Mesenteric fat pad (tissue), 1 donor: ENCODE results near the gene RAB3A. TPM values are rescaled to one million over a fixed set of nuclear protein-coding genes. Genes with fewer than 3 reads are reported as not detected.
"Not testable (repeated sequence)": the region's sequence is repeated elsewhere in the genome, so short reads cannot be mapped to it uniquely, and the experiment has no call there.

Experiments used
- DNase-seq: peaks from one replicate; pipeline ENCODE4 v3.0.0-alpha.2; 2020; ENCODE audit warnings: low spot score
- total RNA-seq: library from RNA; stranded (reverse); fragmentation: NEBNext Ultra II Directional; extraction: Animal tissue kit (Norgen Biotek cat#: 25700); gene quantifications from one replicate; pipeline ENCODE4 v1.2.1, GENCODE V29; 2021
- donor health status: DM: yes; HTN: yes; CAD: no.

The RAB3A gene
- total RNA-seq, 1 donor from 2014 or later = 3.0 TPM

DNA sequence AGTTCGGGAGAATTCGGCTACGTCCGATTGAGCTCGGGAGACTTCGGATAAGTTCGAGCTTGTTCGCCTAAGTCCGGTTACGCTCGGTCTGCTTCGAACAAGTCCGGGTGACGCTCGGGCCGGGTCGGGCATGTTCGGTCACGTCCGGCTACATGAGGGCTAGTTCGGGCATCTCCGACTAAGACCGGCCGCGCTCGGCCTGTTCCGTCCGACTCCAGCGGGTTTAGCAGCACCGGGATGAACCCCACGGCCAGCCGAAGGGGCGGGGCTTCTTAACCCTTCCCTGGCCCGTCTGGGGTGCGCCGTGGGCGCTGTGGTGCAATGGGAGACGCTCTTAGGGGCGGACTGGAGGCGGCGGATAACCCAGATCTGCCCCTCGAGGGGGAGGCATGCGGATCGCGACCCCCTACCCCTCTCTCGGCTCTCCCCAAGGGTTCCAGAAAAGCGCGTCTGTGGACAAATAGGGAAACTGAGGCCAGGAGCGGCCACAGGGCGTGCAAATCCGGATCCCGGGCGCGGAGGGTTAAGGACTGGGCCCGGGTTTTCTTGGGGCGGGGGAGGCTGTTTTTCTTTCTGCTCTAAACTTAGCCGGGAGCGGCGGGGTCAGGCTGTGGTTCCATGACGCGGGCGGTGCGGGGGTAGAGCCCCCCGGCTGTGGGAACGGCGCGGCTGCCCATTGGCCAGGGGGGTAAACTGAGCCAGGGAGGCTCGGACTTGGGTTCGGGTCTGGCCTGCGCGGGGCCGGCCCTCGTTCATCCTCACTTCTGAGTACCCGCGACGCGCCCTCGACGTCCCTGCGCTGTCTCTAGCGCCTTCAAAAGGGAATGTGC is 20.9 kb upstream of the RAB3A start:
- peak; percentile 100 for DNase-seq

DNA sequence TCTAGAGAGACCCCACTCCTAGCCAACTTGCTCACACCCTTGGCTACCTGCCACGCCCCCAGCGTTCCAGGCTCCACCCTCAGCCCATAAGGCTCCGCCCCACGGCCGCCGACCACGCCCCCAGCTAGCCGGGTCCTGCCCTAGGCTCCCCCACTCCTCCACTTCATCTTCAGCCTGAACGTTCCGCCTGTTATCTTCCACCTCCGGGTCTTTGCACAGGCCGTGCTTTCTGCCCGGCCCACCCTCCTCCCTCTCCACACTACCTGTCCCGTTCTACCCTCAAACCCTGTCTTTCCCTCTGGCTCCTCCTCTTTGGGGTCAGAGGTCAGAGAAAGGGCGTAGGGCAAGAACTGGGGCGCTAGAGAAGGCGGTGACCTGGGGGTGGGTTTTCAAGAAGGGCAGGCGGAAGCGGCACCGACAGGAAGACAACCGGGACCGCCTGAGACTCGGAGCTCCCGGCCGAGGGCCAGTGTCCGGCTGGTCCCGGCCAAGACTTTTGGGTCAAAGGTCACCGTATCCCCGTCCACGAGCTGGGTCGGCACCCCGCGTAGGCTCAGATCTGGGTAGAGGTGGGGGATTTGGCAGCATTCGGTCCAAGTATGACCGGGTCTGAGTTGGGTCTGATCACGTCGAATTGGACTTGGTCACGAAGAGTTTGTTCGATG is 20.1 kb upstream of the RAB3A start:
- no peak for DNase-seq

DNA sequence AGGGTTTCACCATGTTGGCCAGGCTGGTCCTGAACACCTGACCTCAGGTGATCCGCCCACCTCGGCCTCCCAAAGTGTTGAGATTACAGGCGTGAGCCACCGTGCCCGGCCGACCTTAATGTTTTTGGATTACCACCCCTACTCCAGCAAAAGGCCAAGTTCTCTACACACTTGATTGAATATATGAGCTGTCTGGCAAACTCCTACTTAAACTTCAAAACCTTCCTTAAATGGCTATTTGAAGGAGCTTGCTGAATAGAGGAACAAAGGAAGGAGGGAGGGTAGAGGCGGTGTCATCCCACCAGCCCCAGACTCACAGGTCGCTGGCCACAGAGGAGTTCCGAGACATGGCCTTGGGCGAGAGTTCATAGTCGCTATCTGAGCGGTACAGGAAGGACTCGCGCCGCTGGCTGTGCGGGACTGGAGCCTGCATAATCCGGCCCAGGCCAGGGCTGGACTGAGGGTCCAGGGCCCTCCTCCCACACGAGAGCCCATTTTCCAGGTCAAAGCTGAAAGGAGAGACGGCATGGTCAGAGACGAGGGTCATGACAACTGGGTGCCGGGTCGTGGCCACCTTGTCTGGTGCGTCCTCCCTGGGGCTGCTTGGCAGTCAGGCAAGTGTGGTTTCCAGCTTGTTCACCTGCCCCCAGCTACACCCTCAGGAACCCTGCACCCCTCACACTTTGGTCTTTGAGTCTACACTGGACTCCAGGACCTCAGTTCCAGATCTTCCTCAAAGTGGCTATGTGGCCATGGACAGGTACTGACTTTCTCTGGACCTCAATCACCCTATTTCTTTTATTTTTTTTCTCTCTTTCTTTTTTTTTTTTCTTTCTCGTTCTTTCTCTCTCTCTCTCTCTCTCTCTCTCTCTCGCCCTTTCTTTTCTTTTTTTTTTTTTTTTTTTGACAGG is 18.2 kb upstream of the RAB3A start:
- no peak for DNase-seq

DNA sequence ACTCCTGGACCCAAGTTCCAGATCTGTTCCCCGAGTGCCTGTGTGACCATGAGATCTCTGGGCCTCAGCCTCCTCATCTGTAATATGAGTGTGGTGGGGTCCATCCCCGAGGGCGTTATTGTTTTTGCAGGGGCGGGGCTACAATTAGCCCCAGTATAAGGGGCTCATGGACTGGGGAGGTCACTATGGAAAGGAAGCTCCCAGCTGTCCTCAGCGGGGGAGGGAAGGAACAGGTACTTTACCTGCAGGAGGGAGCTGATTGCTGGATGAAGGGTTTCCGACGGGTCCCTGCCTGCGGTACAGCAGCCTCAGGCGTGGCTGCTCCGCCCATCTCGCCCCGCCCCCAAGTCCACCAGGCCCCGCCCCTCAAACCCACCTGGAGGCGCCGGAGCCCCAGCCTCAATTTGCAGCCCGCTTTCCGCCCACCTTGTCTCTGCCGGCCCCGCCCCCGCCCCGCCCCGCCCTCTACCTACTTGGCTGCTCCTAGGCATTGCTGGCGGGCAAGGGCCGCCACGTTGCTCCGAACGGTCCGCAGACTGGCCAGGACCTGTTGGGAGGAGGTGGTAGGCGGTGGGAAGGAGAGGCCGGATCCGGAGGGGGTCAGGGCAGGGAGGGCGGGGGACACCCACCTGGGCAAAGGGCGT is 16.9 kb upstream of the RAB3A start:
- no peak for DNase-seq

DNA sequence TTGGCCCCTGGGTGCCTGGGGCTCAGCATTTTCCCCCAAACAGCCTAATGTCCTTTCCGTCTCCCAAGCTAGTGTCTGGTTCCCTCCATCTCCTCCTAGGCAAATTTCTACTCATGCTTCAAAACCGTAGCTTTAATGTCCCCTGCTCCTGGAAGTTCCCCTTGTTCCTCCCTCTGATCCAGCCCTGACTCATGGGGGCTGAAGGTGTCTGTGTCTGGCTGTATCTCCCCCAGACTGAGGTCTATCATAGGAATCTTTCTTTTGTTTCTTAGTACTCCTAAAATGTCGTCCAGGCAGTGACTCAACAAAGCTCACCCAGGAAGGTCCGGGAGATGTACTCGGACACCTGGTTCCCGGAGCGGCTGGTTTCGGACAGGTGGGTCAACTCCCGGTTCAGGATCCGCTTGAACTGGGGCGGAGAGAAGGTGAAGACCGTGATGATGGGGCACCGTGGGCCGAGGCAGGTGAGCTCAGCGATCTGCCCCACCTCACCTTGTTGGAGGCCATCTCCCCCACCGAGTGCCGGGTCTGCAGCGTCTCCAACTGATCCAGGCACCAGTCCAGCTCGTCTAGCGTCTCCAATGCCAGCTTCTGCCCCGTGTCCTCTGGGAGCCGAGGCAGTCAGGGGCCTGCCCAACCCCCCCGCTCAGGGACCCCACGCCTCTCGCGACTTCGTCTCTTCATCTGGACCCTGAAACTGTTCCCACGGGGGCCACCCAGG is 16.2 kb upstream of the RAB3A start:
- no peak for DNase-seq

DNA sequence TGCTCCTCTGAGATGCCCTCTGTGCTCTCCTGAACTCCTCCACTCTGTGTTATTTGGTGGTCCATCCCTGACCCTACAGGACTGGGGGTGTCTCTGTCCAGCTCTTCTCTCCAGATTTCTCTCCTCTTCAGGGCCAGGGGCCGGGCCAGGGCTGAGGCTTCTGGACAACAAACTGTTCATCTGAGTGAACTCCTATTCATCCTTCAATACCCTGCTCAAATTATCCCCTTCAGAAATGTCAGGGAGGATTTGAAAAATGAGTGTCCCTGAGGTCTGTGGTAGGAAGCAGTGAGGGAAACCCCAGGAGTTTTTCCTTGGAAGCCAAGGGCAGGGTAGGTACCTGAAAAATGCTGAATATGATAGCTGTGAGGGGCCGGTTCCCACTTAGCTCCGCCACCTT is 14.8 kb upstream of the RAB3A start:
- DNase-seq = no peak

DNA sequence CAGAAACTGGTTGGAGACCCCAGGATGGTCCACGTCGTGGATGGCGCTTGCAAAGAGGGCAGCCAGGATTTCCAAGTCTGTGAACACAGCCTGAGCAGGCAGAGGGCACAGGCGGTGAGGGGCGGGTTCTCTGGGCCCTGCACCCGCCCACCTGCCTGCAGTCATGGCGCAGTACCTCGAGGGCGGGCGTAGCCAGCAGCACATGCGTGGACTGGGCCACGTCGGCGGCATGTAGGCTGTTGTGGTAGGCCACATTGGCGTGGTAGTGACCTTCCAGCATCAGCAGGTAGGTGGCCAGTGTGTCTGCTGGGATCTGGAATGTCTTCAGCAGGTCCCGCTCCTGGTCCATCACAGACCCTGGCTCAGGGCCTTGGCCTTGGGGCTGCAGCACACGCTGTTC is 14.3 kb upstream of the RAB3A start:
- no peak for DNase-seq

DNA sequence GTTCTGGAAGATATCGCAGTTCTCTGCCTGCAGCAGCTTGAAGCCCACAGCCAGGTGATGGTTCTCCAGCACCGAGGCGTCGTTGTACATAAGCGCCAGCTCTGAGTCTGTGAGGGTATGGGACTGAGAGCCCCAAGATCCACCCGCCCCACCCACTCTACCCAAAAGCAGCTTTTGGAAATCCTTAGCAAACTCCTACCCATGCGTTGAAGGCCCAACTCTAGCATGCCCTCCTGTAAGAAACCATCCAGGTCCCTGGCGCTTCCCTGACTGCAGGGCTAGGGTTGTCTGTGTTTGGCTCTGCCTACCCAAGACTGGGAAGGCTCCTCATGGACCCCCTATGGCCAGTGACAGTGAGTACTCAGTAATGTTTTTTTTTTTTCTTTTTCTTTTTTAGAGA is 12.9 kb upstream of the RAB3A start:
- DNase-seq = no peak

DNA sequence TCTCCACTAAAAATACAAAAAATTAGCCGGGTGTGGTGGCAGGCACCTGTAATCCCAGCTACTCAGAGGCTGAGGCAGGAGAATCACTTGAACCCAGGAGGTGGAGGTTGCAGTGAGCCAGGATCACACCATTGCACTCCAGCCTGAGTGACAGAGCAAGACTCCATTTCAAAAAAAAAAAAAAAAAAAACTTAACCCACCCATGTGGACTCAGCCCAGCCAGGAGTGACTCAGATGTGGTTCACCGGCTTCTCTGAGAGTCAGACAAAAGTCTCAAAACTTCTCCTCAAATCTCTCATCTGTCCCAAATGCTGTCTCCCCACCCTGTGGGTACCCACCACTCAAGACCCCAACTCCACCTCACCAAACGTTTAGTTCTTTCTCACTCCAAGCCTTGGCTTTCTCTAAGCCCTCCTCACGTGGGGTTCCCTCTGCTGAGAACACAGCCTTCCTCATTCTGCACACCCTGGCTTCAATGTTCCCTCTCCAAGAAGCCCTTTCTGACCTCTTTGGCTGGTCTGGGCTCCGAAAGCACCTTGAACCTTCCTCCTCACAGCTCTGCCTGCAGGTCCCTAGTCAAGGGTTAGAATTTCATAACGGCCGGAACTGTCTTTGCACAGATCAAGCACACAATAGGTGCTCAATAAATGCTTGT is 11.1 kb upstream of the RAB3A start:
- DNase-seq = no peak

DNA sequence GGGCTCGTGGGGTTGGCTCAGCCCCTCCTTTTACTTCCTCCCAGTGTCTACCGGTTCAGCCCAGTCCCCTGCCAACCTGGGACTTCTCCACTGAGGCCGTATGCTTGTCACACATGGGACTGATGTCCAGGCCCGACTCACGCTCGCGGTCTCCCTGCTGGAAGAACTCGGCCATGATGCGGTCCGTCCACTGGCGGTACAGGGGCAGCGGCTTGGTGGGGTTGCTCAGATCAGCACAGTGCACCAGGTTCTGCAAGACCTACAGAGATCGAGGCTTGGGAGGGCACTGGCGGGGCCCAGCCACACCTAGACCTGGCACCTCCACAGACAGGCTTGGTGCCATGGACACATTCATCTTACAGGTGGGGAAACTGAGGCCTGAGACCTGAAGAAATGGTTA is 7.8 kb upstream of the RAB3A start:
- DNase-seq = no peak

DNA sequence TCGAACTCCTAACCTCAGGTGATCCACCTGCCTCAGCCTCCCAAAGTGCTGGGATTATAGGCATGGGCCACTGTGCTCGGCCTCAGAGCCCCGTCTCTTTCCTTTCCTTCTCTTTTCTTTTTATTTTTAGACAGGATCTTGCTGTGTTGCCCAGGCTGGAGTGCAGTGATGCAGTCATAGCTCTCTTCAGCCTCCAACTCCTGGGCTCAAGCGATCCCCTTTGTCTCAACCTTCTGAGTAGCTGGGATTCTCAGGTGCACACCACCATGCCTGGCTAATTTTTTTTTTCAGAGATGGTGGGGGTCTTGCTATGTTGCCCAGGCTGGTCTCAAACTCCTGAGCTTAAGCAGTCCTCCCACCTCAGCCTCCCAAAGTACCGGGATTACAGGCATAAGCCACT is 6.1 kb upstream of the RAB3A start:
- DNase-seq = not testable (repeated sequence)

DNA sequence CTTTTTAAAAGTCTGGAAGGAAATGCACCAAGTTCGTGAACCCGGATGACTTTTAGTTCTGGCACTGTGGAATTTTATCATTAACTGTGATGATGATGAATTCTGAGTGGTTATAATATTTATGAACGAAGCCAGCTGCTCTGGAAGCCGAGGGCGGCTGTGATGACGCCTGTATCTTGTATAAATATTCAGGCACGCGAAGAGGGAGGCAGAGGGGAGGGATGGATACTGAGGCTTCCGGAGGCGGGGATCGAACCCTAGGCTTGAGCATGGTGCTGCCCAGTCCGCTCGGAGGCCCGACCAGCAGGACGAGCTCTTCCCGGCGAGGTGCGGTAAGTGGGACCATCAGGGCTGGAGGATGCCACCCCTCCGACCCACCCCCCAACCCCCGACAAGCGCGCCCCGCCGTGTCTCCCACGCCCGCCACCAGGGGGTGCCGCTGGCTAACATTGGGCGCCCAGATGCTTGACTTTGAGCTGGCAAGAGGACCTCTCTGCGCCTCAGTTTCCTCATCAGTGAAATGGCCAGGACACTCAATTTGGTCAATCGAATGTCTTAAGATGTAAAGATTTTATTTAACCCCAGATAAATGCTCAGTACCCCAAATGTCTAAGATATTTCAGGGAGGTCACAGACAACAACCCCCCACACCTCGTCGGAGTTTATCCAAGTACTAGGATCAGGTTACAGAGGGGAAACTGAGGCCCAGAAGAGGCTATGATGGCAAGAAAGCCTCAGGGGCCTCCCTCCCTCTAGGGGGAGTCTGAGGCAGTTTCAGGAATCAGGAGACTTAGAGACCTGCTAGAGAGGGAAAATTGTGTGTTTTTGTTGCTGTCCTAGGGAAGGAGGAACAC is 4.5 kb upstream of the RAB3A start:
- no peak for DNase-seq

DNA sequence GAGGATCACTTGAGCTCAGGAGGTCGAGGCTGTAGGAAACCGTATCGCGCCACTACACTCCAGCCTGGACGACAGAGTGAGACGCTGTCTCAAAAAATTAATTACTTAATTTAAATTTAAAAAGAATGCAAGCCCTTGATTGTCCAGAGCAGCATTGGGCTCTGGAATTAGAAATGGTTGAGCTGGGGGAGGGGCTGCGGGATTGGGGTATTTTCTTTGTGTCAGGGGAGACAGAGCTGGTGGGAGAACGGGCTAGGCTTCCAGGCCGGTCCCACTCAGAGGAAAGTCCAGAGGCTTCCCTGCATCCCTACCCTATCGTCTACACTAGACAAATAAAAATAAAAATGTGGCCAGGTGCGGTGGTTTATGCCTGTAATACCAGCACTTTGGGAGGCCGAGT is 2.2 kb upstream of the RAB3A start:
- DNase-seq = no peak

DNA sequence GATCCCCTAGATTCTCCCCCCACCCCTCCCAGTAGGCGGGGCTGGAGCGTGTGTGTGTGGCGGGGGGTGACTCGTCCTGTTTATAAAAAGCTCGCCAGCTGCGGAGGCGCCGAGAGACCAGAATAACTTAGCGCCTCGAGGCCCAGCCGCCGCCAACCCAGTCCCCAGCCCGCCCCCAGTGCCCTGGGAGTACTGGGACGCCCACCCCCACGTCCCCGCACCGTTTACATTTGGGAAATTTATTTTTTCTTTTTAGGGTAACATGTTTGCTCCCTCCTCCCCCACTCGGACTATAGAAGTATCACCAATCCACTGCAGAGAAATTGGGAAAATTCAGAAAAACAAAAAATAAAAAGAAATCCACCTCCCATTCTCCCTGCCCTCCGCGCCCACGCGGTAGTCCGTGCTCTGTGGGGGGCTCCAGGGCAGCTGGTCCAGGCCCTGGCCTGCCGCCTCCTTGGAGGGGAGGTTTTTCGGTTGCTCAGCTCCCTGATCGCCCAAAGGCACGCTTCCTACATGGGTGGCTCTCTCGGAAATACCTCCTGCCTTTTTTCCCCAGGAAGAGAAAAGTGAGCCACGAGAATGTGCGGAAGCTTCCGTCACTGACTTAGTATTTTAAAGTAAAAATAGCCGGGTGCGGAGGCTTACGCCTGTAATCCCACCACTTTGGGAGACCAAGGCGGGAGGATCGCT is 1.5 kb upstream of the RAB3A start:
- no peak for DNase-seq

DNA sequence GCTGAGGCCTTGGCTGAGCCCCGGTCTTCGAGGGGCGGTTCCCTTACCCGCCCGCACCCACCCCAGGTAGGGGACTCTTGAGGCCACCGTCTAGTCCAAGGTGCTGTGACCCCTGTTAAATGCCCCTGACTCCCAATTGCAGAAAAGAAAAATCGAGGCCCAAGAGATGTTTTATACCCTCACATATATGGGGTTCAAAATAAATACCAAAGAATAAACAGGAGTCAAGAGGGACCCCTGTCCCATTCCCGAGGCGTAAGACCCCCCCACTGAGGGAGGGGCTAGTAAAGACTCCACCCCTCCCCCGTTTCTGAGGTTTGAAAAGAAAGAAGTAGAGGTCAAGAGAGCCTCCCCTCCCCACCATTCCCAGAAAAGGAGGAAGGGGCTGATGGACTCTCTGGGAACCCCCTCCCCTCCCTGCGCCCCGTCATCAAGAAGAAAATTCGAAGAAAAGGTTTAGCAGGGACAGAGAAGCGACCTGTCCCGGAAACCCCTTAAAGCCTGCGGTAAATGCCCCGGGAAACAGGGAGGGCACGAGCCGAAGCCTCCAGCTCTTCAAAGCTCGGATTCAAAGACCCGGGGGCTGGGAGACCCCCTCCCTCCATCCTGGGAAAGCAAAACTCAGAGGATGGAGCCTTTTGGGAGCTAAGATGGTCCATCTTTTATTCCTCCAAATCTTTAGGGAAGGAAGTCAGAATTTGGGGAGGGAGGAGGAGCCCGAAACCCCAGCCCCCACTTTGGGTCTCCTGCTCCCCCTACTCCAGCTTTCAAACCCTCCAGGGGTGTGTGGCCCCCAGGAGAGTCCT is 755 bp upstream of the RAB3A start:
- no peak for DNase-seq

DNA sequence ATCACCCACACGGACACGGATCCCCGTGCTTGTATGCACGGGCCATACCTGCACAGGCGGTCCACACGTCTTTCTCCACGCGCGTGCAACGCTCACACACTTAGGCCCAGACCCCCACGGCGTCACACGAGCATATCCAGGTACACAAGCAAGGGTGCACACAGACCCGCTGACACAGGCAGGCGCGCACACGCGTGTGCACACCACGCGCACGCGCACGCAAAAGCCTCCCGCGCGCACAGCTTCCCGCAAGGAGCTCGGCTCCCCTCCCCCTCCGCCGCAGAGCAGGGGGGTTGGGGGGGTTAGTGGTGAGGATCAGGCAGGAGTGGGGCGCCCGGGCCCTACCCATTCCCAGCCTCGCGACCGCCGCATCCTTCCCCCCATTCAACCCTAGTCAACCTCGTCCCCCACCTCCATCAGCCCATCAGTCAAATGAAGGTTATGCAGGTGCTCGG is 407 bp downstream of the RAB3A start:
- no peak for DNase-seq

DNA sequence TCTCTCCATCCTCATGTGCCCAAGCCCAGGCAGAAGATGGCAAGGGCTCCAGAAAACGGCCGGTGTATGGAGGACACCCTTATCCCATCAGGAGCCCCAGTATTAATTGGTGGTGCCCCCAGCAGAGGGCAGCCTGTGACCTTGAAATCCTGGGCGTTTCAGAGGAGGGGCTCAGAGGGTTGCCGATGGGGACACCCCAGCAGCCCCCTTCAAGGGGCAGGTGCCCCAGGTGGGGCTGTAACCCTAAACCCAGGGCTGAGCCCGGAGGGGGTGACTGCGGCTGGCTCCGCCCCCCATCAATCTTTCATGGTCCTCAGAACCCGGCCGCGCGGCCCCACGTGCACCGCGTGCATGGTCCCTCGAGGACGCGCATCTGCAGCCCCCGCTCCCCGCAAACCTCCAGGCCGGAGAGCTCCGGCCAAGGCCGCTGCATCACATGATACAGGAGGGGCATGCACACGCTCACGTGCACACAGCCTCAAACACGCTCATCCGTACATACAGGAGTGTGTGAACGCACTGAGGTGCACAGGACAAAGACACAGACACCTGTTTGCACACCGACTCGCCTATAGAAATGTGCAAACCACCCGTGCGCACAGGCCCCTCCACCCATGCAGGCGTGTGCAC is 949 bp downstream of the RAB3A start:
- no peak for DNase-seq
